Endothelial cell of umbilical vein (primary cell): Measurements from ENCODE around the gene FHIP2A. TPM values are rescaled to one million over a fixed set of nuclear protein-coding genes. Genes with fewer than 3 reads are reported as not detected.

Experiments used
- BruUV-seq: library from RNA; stranded (reverse); fragments of 400-500 nt; replicated peaks from 2 replicates; lab custom pipeline; 2021; lab: Mats Ljungman, UMichigan
- CTCF ChIA-PET: fragments of 300-600, 350-600 bp; sonication (Branson Sonifier 250); formaldehyde crosslinking; loops from one replicate; lab custom pipeline; 2021; ENCODE audit warnings: antibody characterized with exemption, inconsistent platforms; lab: Charles Lee
- POLR2A ChIA-PET: fragments of 300-600, 350-600 bp; sonication (Branson Sonifier 250); formaldehyde crosslinking; loops from one replicate; lab custom pipeline; 2021; ENCODE audit warnings: antibody characterized with exemption, inconsistent platforms; lab: Charles Lee
- DNase-seq: peaks from one replicate; pipeline ENCODE4 v3.0.0-alpha.2; 2011; ENCODE audit warnings: low read depth, low spot score
- FAIRE-seq: peaks from 2 replicates; lab custom pipeline; 2011; peaks lifted over from hg19 to GRCh38; lab: Jason Lieb, UNC
- H2AFZ ChIP-seq: 2 replicates; pipeline ENCODE4 v1.6.0; 2012; ENCODE audit warnings: low read depth, low read length, control low read depth, inconsistent platforms
- H3K27ac ChIP-seq: 2 replicates; pipeline ENCODE4 v1.5.1; 2011; ENCODE audit warnings: low read depth, mild to moderate bottlenecking, control low read depth, low read length, moderate library complexity; ENCODE audit not compliant: insufficient read depth
- H3K27me3 ChIP-seq, 2 experiments: 2 replicates each; pipeline versions ENCODE4 v1.6.0 to v1.6.1; 2011; ENCODE audit warnings: low read length in 2 of 2, mixed read lengths in 1 of 2; ENCODE audit not compliant: control insufficient read depth in 2 of 2, insufficient read depth in 2 of 2
- H3K36me3 ChIP-seq, 2 experiments: 2 replicates in 1 of 2; 3 replicates in 1 of 2; pipeline ENCODE4 v1.5.1; 2011; ENCODE audit warnings: low read length in 2 of 2, mild to moderate bottlenecking in 1 of 2, moderate library complexity in 1 of 2; ENCODE audit not compliant: control insufficient read depth in 2 of 2, insufficient read depth in 2 of 2; ENCODE audit errors: extremely low read depth in 1 of 2
- H3K4me1 ChIP-seq: 3 replicates; pipeline ENCODE4 v1.5.1; 2011; ENCODE audit warnings: mild to moderate bottlenecking, low read length; ENCODE audit not compliant: control insufficient read depth, insufficient read depth; ENCODE audit errors: extremely low read depth
- H3K4me2 ChIP-seq: 2 replicates; pipeline ENCODE4 v1.6.1; 2011; ENCODE audit warnings: low read length, control low read depth, mixed read lengths; ENCODE audit not compliant: insufficient read depth
- H3K4me3 ChIP-seq, 3 experiments: fragments of 200-600 bp in 1 of 3; sonication (generic), shearing (Covaris generic) in 1 of 3; replicated peaks in 1 of 3; 2 replicates each; pipeline ENCODE4 v1.5.1; 2011 to 2016; ENCODE audit warnings: control low read depth in 3 of 3, low read length in 3 of 3, mild to moderate bottlenecking in 2 of 3, inconsistent platforms in 1 of 3, low read depth in 1 of 3, moderate library complexity in 1 of 3; ENCODE audit not compliant: insufficient read depth in 1 of 3
- H3K79me2 ChIP-seq: 2 replicates; pipeline ENCODE4 v1.6.0; 2012; ENCODE audit warnings: low read length, inconsistent platforms; ENCODE audit not compliant: control insufficient read depth, insufficient read depth
- H3K9ac ChIP-seq: replicated peaks from 2 replicates; pipeline ENCODE3; 2011; ENCODE audit warnings: low read length, control low read depth; ENCODE audit not compliant: insufficient read depth; ENCODE audit errors: extremely low read depth
- H3K9me1 ChIP-seq: replicated peaks from 3 replicates; pipeline ENCODE4 v1.6.0; 2011; ENCODE audit warnings: mild to moderate bottlenecking, low read length; ENCODE audit not compliant: control insufficient read depth, insufficient read depth; ENCODE audit errors: extremely low read depth
- H3K9me3 ChIP-seq: replicated peaks from 2 replicates; pipeline ENCODE4 v1.5.1; 2012; ENCODE audit warnings: low read length, inconsistent platforms; ENCODE audit not compliant: control insufficient read depth, insufficient read depth
- H4K20me1 ChIP-seq: replicated peaks from 2 replicates; pipeline ENCODE3; 2011; ENCODE audit warnings: mild to moderate bottlenecking, low read length; ENCODE audit not compliant: control insufficient read depth, insufficient read depth; ENCODE audit errors: extremely low read depth
- CTCF ChIP-seq, 2 donors: IDR thresholded peaks; 1 replicate in 1 of 2; 2 replicates in 1 of 2; pipeline ENCODE4 v1.5.1; 2011; ENCODE audit warnings: low read length in 2 of 2, mild to moderate bottlenecking in 2 of 2, moderate library complexity in 2 of 2, control low read depth in 1 of 2, inconsistent platforms in 1 of 2, low read depth in 1 of 2; ENCODE audit not compliant: insufficient read depth in 1 of 2; ENCODE audit errors: extremely low read depth in 1 of 2
- EZH2 ChIP-seq: IDR thresholded peaks from 2 replicates; pipeline ENCODE4 v1.6.1; 2012; ENCODE audit warnings: borderline replicate concordance, low read depth, mild to moderate bottlenecking, moderate library complexity, low read length, inconsistent platforms; ENCODE audit not compliant: severe bottlenecking
- FOS ChIP-seq: IDR thresholded peaks from 2 replicates; pipeline ENCODE4 v1.6.1; 2011; ENCODE audit warnings: mild to moderate bottlenecking, low read length, moderate library complexity, borderline replicate concordance; ENCODE audit not compliant: insufficient read depth
- GATA2 ChIP-seq: IDR thresholded peaks from 2 replicates; pipeline ENCODE4 v1.7.0; 2011; ENCODE audit warnings: low read depth, mild to moderate bottlenecking, moderate library complexity, mixed read lengths, low read length; ENCODE audit not compliant: insufficient read length, insufficient read depth
- JUN ChIP-seq: IDR thresholded peaks from 2 replicates; pipeline ENCODE4 v1.6.1; 2011; ENCODE audit warnings: borderline replicate concordance, low read depth; ENCODE audit not compliant: insufficient read length, insufficient read depth
- MAX ChIP-seq: IDR thresholded peaks from 2 replicates; pipeline ENCODE4 v1.6.1; 2011; ENCODE audit not compliant: insufficient read depth, insufficient read length
- MYC ChIP-seq: IDR thresholded peaks from one replicate; pipeline ENCODE4 v1.6.1; 2011; ENCODE audit warnings: mild to moderate bottlenecking, low read depth, low read length
- POLR2A ChIP-seq: IDR thresholded peaks from 2 replicates; pipeline ENCODE4 v1.6.1; 2012; ENCODE audit warnings: low read depth, mild to moderate bottlenecking, control low read depth, low read length
- POLR2AphosphoS5 ChIP-seq: IDR thresholded peaks from 2 replicates; pipeline ENCODE4 v1.6.1; 2012; ENCODE audit warnings: low read depth, mild to moderate bottlenecking, control low read depth, low read length, moderate library complexity; ENCODE audit not compliant: insufficient read depth
- dilution Hi-C: fragments of 300-500 bp; cut with MboI; formaldehyde crosslinking; loops from one replicate; pipeline ENCODE4 v1.15.0; 2019; ENCODE audit warnings: low sequenced_read_pairs; ENCODE audit not compliant: extremely low pct_ligation_motif_present
- intact Hi-C: fragments of 100-400 bp; cut with micrococcal nuclease; formaldehyde crosslinking; loops from one replicate; pipeline ENCODE4 v1.10.0; 2022
- polyA plus RNA-seq, 4 experiments: library from polyadenylated mRNA; depleted of rRNA in 3 of 4; stranded (reverse) in 3 of 4; unstranded in 1 of 4; fragments of >200 nt; gene quantifications; 2 replicates each; pipeline versions ENCODE4 v1.2.1 to v1.2.3, GENCODE V29; 2011 to 2012; ENCODE audit warnings: missing spikeins in 1 of 4
- total RNA-seq: library from RNA; stranded (reverse); gene quantifications from 2 replicates; pipeline ENCODE4 v1.2.3, GENCODE V29; 2021

Gene FHIP2A
- total and polyA plus RNA-seq, 2 donors (not counting 3 experiments of a cell fraction or from before 2014, with no cell fraction given): 13.3 to 39.6 TPM

DNA sequence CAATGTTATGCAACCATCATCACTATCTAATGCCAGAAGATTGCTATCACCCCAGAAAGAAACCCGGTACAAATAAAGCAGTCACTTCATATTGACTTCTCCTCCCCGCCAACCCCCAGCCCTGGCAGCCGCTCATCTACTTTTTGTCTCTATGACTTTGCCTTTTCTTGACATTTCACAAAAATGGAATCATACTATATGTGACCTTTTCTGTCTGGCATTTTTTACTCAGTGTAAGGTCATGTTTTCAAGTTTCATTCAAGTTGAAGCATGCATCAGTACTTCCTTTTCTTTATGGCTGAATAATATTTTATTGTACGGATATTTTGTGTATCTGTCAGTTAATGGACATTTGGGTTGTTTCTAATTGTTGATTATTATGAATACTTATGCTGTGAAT, 28.1 kb downstream of the FHIP2A start:
- H3K4me2 ChIP-seq: no peak overlapping the region
- no peak overlapping the region for H3K27ac ChIP-seq
- dilution Hi-C loops (no loop called here), intact Hi-C loops (loop anchor here (2.0 kb wide), 1 partner anchor 15 kb away; no protein-coding TSS in a partner anchor)
- CTCF ChIA-PET: no interaction called here
- no peaks in the 10 kb centered on the region for H3K79me2 ChIP-seq
- peaks cover 1% of the 10 kb centered on the region for H3K4me1 ChIP-seq
- H3K27me3 ChIP-seq: no peaks in the 10 kb centered on the region
- POLR2A ChIA-PET: no interaction called here
- H2AFZ ChIP-seq: no peak overlapping the region
- FAIRE-seq (no peak), DNase-seq (no peak)
- no peaks in the 10 kb centered on the region for H4K20me1 ChIP-seq
- no peaks in the 10 kb centered on the region for H3K9me3 ChIP-seq
- TF ChIP-seq JUN: no peak
- TF ChIP-seq MYC: no peak
- no peak for TF ChIP-seq POLR2AphosphoS5
- no peak for TF ChIP-seq GATA2
- no peak for TF ChIP-seq CTCF (IDR thresholded peaks at IDR 0.05; ENCODE audit: extremely low read depth in 1 of 2, insufficient read depth in 1 of 2, low read depth in 1 of 2, low read length in 2 of 2)
- no peak for TF ChIP-seq FOS
- TF ChIP-seq EZH2: no peak
- no peak for TF ChIP-seq MAX
- no peak for TF ChIP-seq POLR2A
- no peak overlapping the region for H3K9ac ChIP-seq
- H3K36me3 ChIP-seq: peaks cover 22% of the 10 kb centered on the region in 2 experiments
- no peak overlapping the region for H3K4me3 ChIP-seq
- no peaks in the 10 kb centered on the region for H3K9me1 ChIP-seq
- BruUV-seq: no TSS peak
